ENCODE measurements around the gene SNX14. TPM values are rescaled to one million over a fixed set of nuclear protein-coding genes. Genes with fewer than 3 reads are reported as not detected.
A peak's percentile ranks its signal among the peaks of the same experiment; 100 is the strongest.

Gene SNX14
- total RNA-seq, 1 experiment from 2014 or later: 30.4 TPM

- TSS peak; percentile 79 for BruUV-seq (replicated peaks)
- Histone ChIP-seq H3K4me1 (ENCODE audit: insufficient read depth, low read length, poor library complexity, severe bottlenecking) (no peaks in the 10 kb centered on the region), H3K9me3 (ENCODE audit: low read depth, low read length, poor library complexity, severe bottlenecking) (no peaks in the 10 kb centered on the region), H3K27me3 (replicated peaks; ENCODE audit: insufficient read depth, low read depth, low read length, poor library complexity) (no peaks in the 10 kb centered on the region), H3K36me3 (ENCODE audit: insufficient read depth, low read length, poor library complexity, severe bottlenecking) (no peaks in the 10 kb centered on the region), H3K27ac (ENCODE audit: low read depth, low read length, poor library complexity, severe bottlenecking) (no peak overlapping the region), H3K4me3 (ENCODE audit: low read depth, low read length, poor library complexity, severe bottlenecking) (no peak overlapping the region)
- POLR2A ChIA-PET (ENCODE audit: low non-redundant PET): interaction anchor here (0.6 kb wide), 1 partner anchor 12 kb away, joined by 4 read pairs; no protein-coding TSS in a partner anchor
- intact Hi-C loops (cut with micrococcal nuclease; ENCODE audit: unreplicated experiment): no loop called here
- TF ChIP-seq CTCF (conservative IDR thresholded peaks at IDR 0.05; ENCODE audit: low read depth, low read length) (no peak), EZH2 (IDR thresholded peaks at IDR 0.05; ENCODE audit: borderline replicate concordance, low read depth, low read length, poor library complexity, severe bottlenecking) (no peak)
- CTCF ChIA-PET: interaction anchor here (2.1 kb wide), 1 partner anchor 12 kb away, joined by 5 read pairs; no protein-coding TSS in a partner anchor
- DNase-seq (ENCODE audit: low spot score): no peak
Observed at GRCh38 chr6:85494547-85495536, 98.8 kb downstream of the SNX14 start.

- Histone ChIP-seq H3K4me1 (ENCODE audit: insufficient read depth, low read length, poor library complexity, severe bottlenecking) (no peaks in the 10 kb centered on the region), H3K36me3 (ENCODE audit: insufficient read depth, low read length, poor library complexity, severe bottlenecking) (no peaks in the 10 kb centered on the region), H3K27ac (ENCODE audit: low read depth, low read length, poor library complexity, severe bottlenecking) (no peak overlapping the region), H3K27me3 (replicated peaks; ENCODE audit: insufficient read depth, low read depth, low read length, poor library complexity) (no peaks in the 10 kb centered on the region), H3K4me3 (ENCODE audit: low read depth, low read length, poor library complexity, severe bottlenecking) (no peak overlapping the region), H3K9me3 (ENCODE audit: low read depth, low read length, poor library complexity, severe bottlenecking) (no peaks in the 10 kb centered on the region)
- ChIA-PET CTCF (no interaction called here), POLR2A (ENCODE audit: low non-redundant PET) (no interaction called here)
- intact Hi-C loops (cut with micrococcal nuclease; ENCODE audit: unreplicated experiment): no loop called here
- no TSS peak for BruUV-seq (replicated peaks)
- DNase-seq (ENCODE audit: low spot score): no peak
- no peak for TF ChIP-seq EZH2 (IDR thresholded peaks at IDR 0.05; ENCODE audit: borderline replicate concordance, low read depth, low read length, poor library complexity, severe bottlenecking)
- no peak for TF ChIP-seq CTCF (conservative IDR thresholded peaks at IDR 0.05; ENCODE audit: low read depth, low read length)
Observed at GRCh38 chr6:85493389-85493788, 100.3 kb downstream of the SNX14 start.

DNA sequence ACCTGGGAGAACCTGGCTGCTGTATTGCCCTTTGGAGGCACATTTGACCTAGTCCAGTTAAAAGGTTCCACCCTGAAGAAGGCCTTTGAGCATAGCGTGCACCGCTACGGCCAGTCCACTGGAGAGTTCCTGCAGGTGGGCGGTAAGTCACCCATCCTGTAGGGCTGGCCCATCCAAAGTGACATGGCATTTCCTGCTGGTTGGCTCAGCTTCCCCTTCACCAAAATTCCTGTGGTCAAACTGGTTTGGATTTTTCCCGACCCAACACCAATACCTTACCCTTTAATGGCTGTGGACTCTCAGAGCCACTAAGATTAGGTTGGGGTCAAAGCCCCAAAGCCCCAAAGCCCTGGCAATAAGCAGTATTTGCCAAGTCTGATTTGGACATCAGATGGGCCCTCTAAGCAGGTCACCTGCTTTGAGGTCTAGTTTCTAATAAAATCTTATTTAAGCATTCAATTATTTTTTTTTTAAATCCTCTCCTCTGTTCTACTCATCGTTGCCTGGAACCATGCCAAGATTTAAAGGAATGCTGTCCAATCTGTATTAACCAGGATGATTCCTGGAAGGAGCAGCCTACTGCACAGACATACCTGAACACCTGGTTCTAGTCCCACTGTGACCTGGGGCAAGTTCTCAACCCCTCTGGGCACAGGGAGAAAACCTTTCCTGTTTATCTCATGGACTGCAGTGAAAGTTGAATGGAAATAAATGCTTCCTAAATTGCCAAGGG lies 103.0 kb downstream of the SNX14 start:
- Histone ChIP-seq H3K9me3 (ENCODE audit: low read depth, low read length, poor library complexity, severe bottlenecking) (no peaks in the 10 kb centered on the region), H3K27me3 (replicated peaks; ENCODE audit: insufficient read depth, low read depth, low read length, poor library complexity) (no peaks in the 10 kb centered on the region), H3K4me1 (ENCODE audit: insufficient read depth, low read length, poor library complexity, severe bottlenecking) (no peaks in the 10 kb centered on the region), H3K36me3 (ENCODE audit: insufficient read depth, low read length, poor library complexity, severe bottlenecking) (no peaks in the 10 kb centered on the region), H3K27ac (ENCODE audit: low read depth, low read length, poor library complexity, severe bottlenecking) (no peak overlapping the region), H3K4me3 (ENCODE audit: low read depth, low read length, poor library complexity, severe bottlenecking) (no peak overlapping the region)
- intact Hi-C loops (cut with micrococcal nuclease; ENCODE audit: unreplicated experiment): no loop called here
- DNase-seq (ENCODE audit: low spot score): no peak
- TF ChIP-seq CTCF (conservative IDR thresholded peaks at IDR 0.05; ENCODE audit: low read depth, low read length) (no peak), EZH2 (IDR thresholded peaks at IDR 0.05; ENCODE audit: borderline replicate concordance, low read depth, low read length, poor library complexity, severe bottlenecking) (no peak)
- no TSS peak for BruUV-seq (replicated peaks)
- POLR2A ChIA-PET (ENCODE audit: low non-redundant PET): no interaction called here
- CTCF ChIA-PET: no interaction called here
